HepG2 (cell line): ENCODE data around the gene ZBTB34. TPM values are rescaled to one million over a fixed set of nuclear protein-coding genes. Genes with fewer than 3 reads are reported as not detected.

Experiments used
- ATAC-seq: fragments of 200-7000 bp; cut with Tn5 transposase; 3 replicates; pipeline ENCODE4 v1.9.1; 2020; ENCODE audit warnings: mild to moderate bottlenecking, moderate library complexity
- BruUV-seq: library from RNA; stranded (reverse); fragments of 400-500 nt; replicated peaks from 2 replicates; lab custom pipeline; 2021; lab: Mats Ljungman, UMichigan
- CTCF ChIA-PET: fragments of 300-600 bp; formaldehyde crosslinking; extraction: SDS; loops from one replicate; lab custom pipeline; 2021; ENCODE audit warnings: low total read pairs, inconsistent platforms, low intra/inter-chr PET ratio; lab: Yijun Ruan, JAX
- POLR2A ChIA-PET: fragments of 350-600 bp; sonication (Branson Sonifier 250); formaldehyde crosslinking; loops from one replicate; lab custom pipeline; 2020; ENCODE audit warnings: antibody characterized with exemption, inconsistent platforms; lab: Yijun Ruan, JAX
- DNase-seq: peaks from one replicate; pipeline ENCODE4 v3.0.0-alpha.2; 2015; ENCODE audit warnings: low spot score
- FAIRE-seq: peaks from 3 replicates; lab custom pipeline; 2011; peaks lifted over from hg19 to GRCh38; lab: Jason Lieb, UNC
- H2AFZ ChIP-seq: one replicate; pipeline ENCODE4 v1.6.1; 2011; ENCODE audit warnings: low read length, inconsistent platforms
- H3K27ac ChIP-seq: fragments of 300-600 bp; 3 replicates; pipeline ENCODE4 v1.8.0; 2011; ENCODE audit warnings: mixed run types, mild to moderate bottlenecking, mixed read lengths, low read length, inconsistent platforms; ENCODE audit not compliant: insufficient read depth; ENCODE audit errors: extremely low read length
- H3K27me3 ChIP-seq, 2 experiments: fragments of 200-600 bp in 1 of 2; 2 replicates in 1 of 2; 3 replicates in 1 of 2; pipeline versions ENCODE4 v1.6.0 to v1.8.0; 2011; ENCODE audit warnings: low read length in 2 of 2, mild to moderate bottlenecking in 2 of 2, moderate library complexity in 2 of 2, inconsistent platforms in 1 of 2; ENCODE audit not compliant: insufficient read depth in 2 of 2, control insufficient read depth in 1 of 2
- H3K36me3 ChIP-seq, 2 experiments: fragments of 200-600 bp in 1 of 2; replicated peaks in 1 of 2; 2 replicates in 1 of 2; 3 replicates in 1 of 2; pipeline versions ENCODE4 v1.5.1 to v1.8.0; 2011; ENCODE audit warnings: low read length in 2 of 2, inconsistent platforms in 1 of 2; ENCODE audit not compliant: insufficient read depth in 2 of 2, control insufficient read depth in 1 of 2
- H3K4me1 ChIP-seq: 2 replicates; pipeline ENCODE4 v1.5.1; 2012; ENCODE audit warnings: low read length, inconsistent platforms; ENCODE audit not compliant: insufficient read depth
- H3K4me2 ChIP-seq: 2 replicates; pipeline ENCODE4 v1.6.0; 2011; ENCODE audit warnings: low read depth, low read length, inconsistent platforms
- H3K4me3 ChIP-seq, 3 experiments: fragments of 200-600 bp in 1 of 3; sonication (generic), shearing (Covaris generic) in 1 of 3; replicated peaks in 1 of 3; 2 replicates each; pipeline ENCODE4 v1.5.1; 2011 to 2016; ENCODE audit warnings: low read length in 3 of 3, inconsistent platforms in 2 of 3, low read depth in 2 of 3, mild to moderate bottlenecking in 2 of 3, control low read depth in 1 of 3, mixed read lengths in 1 of 3; ENCODE audit not compliant: insufficient read depth in 1 of 3
- H3K79me2 ChIP-seq: one replicate; pipeline ENCODE4 v1.6.1; 2011; ENCODE audit warnings: low read length, inconsistent platforms; ENCODE audit not compliant: insufficient read depth
- H3K9ac ChIP-seq: 2 replicates; pipeline ENCODE4 v1.6.0; 2011; ENCODE audit warnings: mild to moderate bottlenecking, low read depth, low read length, inconsistent platforms; ENCODE audit not compliant: insufficient read depth
- H3K9me3 ChIP-seq: 2 replicates; pipeline ENCODE4 v1.5.1; 2012; ENCODE audit warnings: mild to moderate bottlenecking, low read length
- H4K20me1 ChIP-seq: 2 replicates; pipeline ENCODE4 v1.6.0; 2011; ENCODE audit warnings: inconsistent platforms, mild to moderate bottlenecking, low read length, moderate library complexity; ENCODE audit not compliant: insufficient read depth
- ADNP ChIP-seq: sonication (generic); formaldehyde crosslinking; IDR thresholded peaks from 2 replicates; pipeline ENCODE4 v1.4.0; 2020; ENCODE audit warnings: missing genetic modification reagents
- ISX ChIP-seq: sonication (generic); formaldehyde crosslinking; conservative IDR thresholded peaks from 2 replicates; pipeline ENCODE4 v1.5.0; 2020; ENCODE audit warnings: missing genetic modification reagents
- MEF2D ChIP-seq: sonication (generic); formaldehyde crosslinking; IDR thresholded peaks from 2 replicates; pipeline ENCODE4 v1.5.1; 2020; ENCODE audit warnings: mild to moderate bottlenecking, missing genetic modification reagents
- NFYC ChIP-seq: IDR thresholded peaks from 2 replicates; pipeline ENCODE4 v1.6.1; 2016; ENCODE audit warnings: missing genetic modification reagents, missing compliant biosample characterization
- PLSCR1 ChIP-seq: sonication (generic); formaldehyde crosslinking; IDR thresholded peaks from 2 replicates; pipeline ENCODE4 v1.5.0; 2020; ENCODE audit warnings: missing genetic modification reagents, mild to moderate bottlenecking, borderline replicate concordance
- RFXAP ChIP-seq: sonication (generic); formaldehyde crosslinking; IDR thresholded peaks from 2 replicates; pipeline ENCODE4 v1.4.0; 2020; ENCODE audit warnings: missing genetic modification reagents, borderline replicate concordance
- TCF7 ChIP-seq: sonication (generic); IDR thresholded peaks from 2 replicates; pipeline ENCODE4 v1.6.1; 2016; ENCODE audit warnings: antibody characterized with exemption, low read depth
- ZMAT5 ChIP-seq: sonication (generic); formaldehyde crosslinking; IDR thresholded peaks from 2 replicates; pipeline ENCODE4 v1.5.0; 2020; ENCODE audit warnings: mild to moderate bottlenecking, low read depth, missing genetic modification reagents, borderline replicate concordance
- ZNF142 ChIP-seq: sonication (generic); formaldehyde crosslinking; IDR thresholded peaks from 2 replicates; pipeline ENCODE4 v1.4.0; 2020; ENCODE audit warnings: missing genetic modification reagents
- ZNF354B ChIP-seq: sonication (generic); formaldehyde crosslinking; IDR thresholded peaks from 2 replicates; pipeline ENCODE4 v1.8.0; 2022; ENCODE audit warnings: mild to moderate bottlenecking, missing genetic modification reagents
- ZNF556 ChIP-seq: sonication (generic); formaldehyde crosslinking; IDR thresholded peaks from 2 replicates; pipeline ENCODE4 v1.4.0; 2020; ENCODE audit warnings: mild to moderate bottlenecking, missing genetic modification reagents, borderline replicate concordance
- ZNF569 ChIP-seq: sonication (generic); formaldehyde crosslinking; IDR thresholded peaks from 2 replicates; pipeline ENCODE4 v1.5.0; 2020; ENCODE audit warnings: mild to moderate bottlenecking, missing genetic modification reagents, moderate library complexity, borderline replicate concordance
- WGBS: methylation state at CpG from one replicate; pipeline ENCODE4 v1.1.6; 2017; ENCODE audit warnings: low lambda C conversion rate; 5-methylcytosine and 5-hydroxymethylcytosine counted together
- in situ Hi-C: cut with HindIII; loops from 2 replicates; pipeline ENCODE4 v1.10.0; 2017; ENCODE audit warnings: low pct_unique_long_range_greater_than_20kb; ENCODE audit not compliant: extremely low pct_ligation_motif_present
- intact Hi-C: fragments of 100-400 bp; cut with micrococcal nuclease; formaldehyde crosslinking; loops from one replicate; pipeline ENCODE4 v1.10.0; 2022; ENCODE audit not compliant: unreplicated experiment
- polyA plus RNA-seq, 8 experiments: library from polyadenylated mRNA; depleted of rRNA in 3 of 8; stranded (reverse) in 7 of 8; unstranded in 1 of 8; fragments of >200 nt; fragmentation: Illumina TruSeq in 4 of 8; extraction: Trizol in 4 of 8; gene quantifications; 2 replicates each; pipeline versions ENCODE4 v1.2.1 to v1.2.3, GENCODE V29; 2011 to 2016; ENCODE audit warnings: low read depth in 4 of 8, missing spikeins in 1 of 8, mixed read lengths in 1 of 8; ENCODE audit not compliant: insufficient read depth in 1 of 8
- total RNA-seq, 5 experiments: library from RNA; depleted of rRNA; stranded (reverse); fragments of >200 nt; fragmentation: Illumina TruSeq; extraction: Trizol; gene quantifications; 2 replicates each; pipeline ENCODE4 v1.2.3, GENCODE V29; 2016; ENCODE audit warnings: low read depth in 1 of 5

The ZBTB34 gene
- total and polyA plus RNA-seq, 2 of the 13 experiments (the other 11 are each of a cell fraction or from before 2014, with no cell fraction given) = 5.9 to 8.7 TPM

GRCh38 chr9:126883636-126884035 is 23.2 kb downstream of the ZBTB34 start:
- in situ Hi-C loops = no loop called here
- BruUV-seq = no TSS peak
- DNase-seq (no peak), FAIRE-seq (no peak), ATAC-seq (no peak)
- POLR2A ChIA-PET = no interaction called here
- Histone ChIP-seq H3K9ac (no peak overlapping the region), H3K4me3 (no peak overlapping the region), H3K79me2 (no peaks in the 10 kb centered on the region), H3K9me3 (no peaks in the 10 kb centered on the region), H3K27ac (no peak overlapping the region), H3K4me2 (no peak overlapping the region), H3K27me3 (no peaks in the 10 kb centered on the region), H3K4me1 (peaks cover 22% of the 10 kb centered on the region), H3K36me3 (peaks cover 16 to 29% of the 10 kb centered on the region in 2 experiments; a peak in 4 of 5 replicates), H2AFZ (no peak overlapping the region), H4K20me1 (no peaks in the 10 kb centered on the region; the same call in 1 of the 2 replicates)
- TF ChIP-seq NFYC (CRISPR knock-in tag) = no peak
- no peak for TF ChIP-seq ZNF556 (CRISPR knock-in tag)
- no peak for TF ChIP-seq ZMAT5
- no peak for TF ChIP-seq RFXAP
- no peak for TF ChIP-seq MEF2D (CRISPR knock-in tag)
- no peak for TF ChIP-seq ADNP (CRISPR knock-in tag)
- no peak for TF ChIP-seq ZNF354B
- no peak for TF ChIP-seq ZNF569 (CRISPR knock-in tag)
- TF ChIP-seq PLSCR1 = no peak
- no peak for TF ChIP-seq ZNF142 (CRISPR knock-in tag)
- TF ChIP-seq ISX (CRISPR knock-in tag) = no peak
- TF ChIP-seq TCF7 = no peak
- CTCF ChIA-PET = no interaction called here
- intact Hi-C loops = no loop called here
- WGBS = over 99% methylated on average over 15 of the region's 15 CpGs
